ENCODE measurements around the gene PIEZO2.

DNA sequence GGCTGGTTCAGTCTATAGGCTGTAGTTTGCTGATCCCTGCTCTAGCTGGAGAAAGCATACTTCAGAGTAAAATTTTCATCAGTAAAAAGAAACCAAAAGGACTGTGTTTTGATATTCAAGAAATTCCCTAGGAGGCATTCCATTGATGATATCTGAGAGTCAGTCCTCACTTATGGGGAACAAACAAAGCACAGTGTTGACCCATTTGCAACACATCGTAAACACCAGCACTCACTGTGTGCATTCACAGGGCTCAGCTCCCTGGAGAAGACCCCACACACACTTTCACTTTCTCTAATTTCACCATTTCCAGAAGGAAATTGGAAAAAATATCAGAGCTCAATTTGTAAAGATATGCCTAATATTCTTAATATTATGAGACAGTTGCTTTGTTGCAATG lies 147.1 kb downstream of the PIEZO2 start:
- TF ChIP-seq EZH2phosphoT487 (IDR thresholded peaks at IDR 0.05; ENCODE audit: low read depth, severe bottlenecking, unreplicated experiment) (no peak), EZH2 (IDR thresholded peaks at IDR 0.05; ENCODE audit: borderline replicate concordance) (no peak)
- TF ChIP-seq, protein P1, sequence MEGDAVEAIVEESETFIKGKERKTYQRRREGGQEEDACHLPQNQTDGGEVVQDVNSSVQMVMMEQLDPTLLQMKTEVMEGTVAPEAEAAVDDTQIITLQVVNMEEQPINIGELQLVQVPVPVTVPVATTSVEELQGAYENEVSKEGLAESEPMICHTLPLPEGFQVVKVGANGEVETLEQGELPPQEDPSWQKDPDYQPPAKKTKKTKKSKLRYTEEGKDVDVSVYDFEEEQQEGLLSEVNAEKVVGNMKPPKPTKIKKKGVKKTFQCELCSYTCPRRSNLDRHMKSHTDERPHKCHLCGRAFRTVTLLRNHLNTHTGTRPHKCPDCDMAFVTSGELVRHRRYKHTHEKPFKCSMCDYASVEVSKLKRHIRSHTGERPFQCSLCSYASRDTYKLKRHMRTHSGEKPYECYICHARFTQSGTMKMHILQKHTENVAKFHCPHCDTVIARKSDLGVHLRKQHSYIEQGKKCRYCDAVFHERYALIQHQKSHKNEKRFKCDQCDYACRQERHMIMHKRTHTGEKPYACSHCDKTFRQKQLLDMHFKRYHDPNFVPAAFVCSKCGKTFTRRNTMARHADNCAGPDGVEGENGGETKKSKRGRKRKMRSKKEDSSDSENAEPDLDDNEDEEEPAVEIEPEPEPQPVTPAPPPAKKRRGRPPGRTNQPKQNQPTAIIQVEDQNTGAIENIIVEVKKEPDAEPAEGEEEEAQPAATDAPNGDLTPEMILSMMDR (IDR thresholded peaks at IDR 0.05; ENCODE audit: poor library complexity): no peak

All from hepatocyte (in vitro differentiated cells).